Kidney (tissue), 14 donors: ENCODE results near the gene SCARB2. TPM values are rescaled to one million over a fixed set of nuclear protein-coding genes. Genes with fewer than 3 reads are reported as not detected.
A peak's percentile ranks its signal among the peaks of the same experiment; 100 is the strongest.

Experiments
- DNase-seq, 5 donors: peaks; one replicate each; pipeline ENCODE4 v3.0.0-alpha.2; 2013 to 2020
- FAIRE-seq: peaks from 2 replicates; lab custom pipeline; 2012; peaks lifted over from hg19 to GRCh38; lab: Jason Lieb, UNC
- H3K27ac ChIP-seq, 2 donors: one replicate each; pipeline ENCODE4 v1.7.0; 2013; ENCODE audit warnings: low read depth in 2 of 2, low read length in 2 of 2, inconsistent platforms in 1 of 2
- H3K27me3 ChIP-seq: one replicate; pipeline ENCODE4 v1.7.1; 2013; ENCODE audit warnings: low read length, inconsistent platforms; ENCODE audit not compliant: control insufficient read depth, insufficient read depth
- H3K36me3 ChIP-seq, 3 donors: one replicate each; pipeline versions ENCODE4 v1.7.0 to v1.7.1; 2013; ENCODE audit warnings: low read length in 3 of 3, control low read depth in 1 of 3, inconsistent platforms in 1 of 3; ENCODE audit not compliant: insufficient read depth in 3 of 3, control insufficient read depth in 2 of 3
- H3K4me1 ChIP-seq, 3 donors: one replicate each; pipeline versions ENCODE4 v1.7.0 to v1.7.1; 2013; ENCODE audit warnings: low read length in 3 of 3, inconsistent platforms in 1 of 3, low read depth in 1 of 3; ENCODE audit not compliant: control insufficient read depth in 2 of 3, insufficient read depth in 2 of 3
- H3K4me3 ChIP-seq, 3 donors: one replicate each; pipeline versions ENCODE4 v1.7.0 to v1.8.1; 2013; ENCODE audit warnings: low read length in 3 of 3, control low read depth in 1 of 3, inconsistent platforms in 1 of 3
- H3K9ac ChIP-seq, 3 donors: one replicate each; pipeline versions ENCODE4 v1.7.0 to v1.7.1; 2013; ENCODE audit warnings: low read length in 3 of 3, control low read depth in 1 of 3, inconsistent platforms in 1 of 3
- H3K9me3 ChIP-seq, 3 donors: one replicate each; pipeline versions ENCODE4 v1.7.0 to v1.7.1; 2013; ENCODE audit warnings: low read length in 3 of 3, control low read depth in 1 of 3, inconsistent platforms in 1 of 3; ENCODE audit not compliant: control insufficient read depth in 2 of 3, insufficient read depth in 1 of 3
- CTCF ChIP-seq: IDR thresholded peaks from 3 replicates; pipeline ENCODE4 v1.5.1; 2012; ENCODE audit warnings: mild to moderate bottlenecking, moderate library complexity, borderline replicate concordance; ENCODE audit not compliant: insufficient read depth; ENCODE audit errors: extremely low read depth
- intact Hi-C: fragments of 100-400 bp; cut with DNase I; formaldehyde crosslinking; loops from one replicate; pipeline ENCODE4 v1.11.1; 2022
- polyA plus RNA-seq: library from polyadenylated mRNA; stranded (reverse); fragments of 350-450 nt; fragmentation: Illumina TruSeq; extraction: RNeasy Lipid Tissue Mini Kit (QIAGEN cat#74804); gene quantifications from one replicate; pipeline ENCODE4 v1.2.3, GENCODE V29; 2014; ENCODE audit warnings: low read depth, low replicate concordance; ENCODE audit not compliant: insufficient read depth
- total RNA-seq: library from RNA; stranded (reverse); fragmentation: NEBNext Ultra II Directional; extraction: Animal tissue kit (Norgen Biotek cat#: 25700); gene quantifications from one replicate; pipeline ENCODE4 v1.2.1, GENCODE V29; 2021
- donor health status: control.
- donor health status: control.
- donor health status: control.
- donor health status: control.
- donor health status: control.
- donor health status: DM: yes; HTN: yes; CAD: no.
- donor health status: Normal renal cell carcinoma (clear cell type).

The SCARB2 gene
- total and polyA plus RNA-seq, 2 donors from 2014 or later = 75.5 to 151 TPM

- H3K4me3 ChIP-seq = no peak overlapping the region
- H3K27me3 ChIP-seq = no peaks in the 10 kb centered on the region
- no peaks in the 10 kb centered on the region for H3K9me3 ChIP-seq
- H3K27ac ChIP-seq = no peak overlapping the region
- H3K36me3 ChIP-seq = no peaks in the 10 kb centered on the region
- DNase-seq (no peak), FAIRE-seq (no peak)
- H3K9ac ChIP-seq = no peak overlapping the region
- TF ChIP-seq CTCF = no peak
- intact Hi-C loops = no loop called here
- peaks cover 6 to 38% (median 29%) of the 10 kb centered on the region in 3 donors for H3K4me1 ChIP-seq
Measured at GRCh38 chr4:76204936-76205335, 8.7 kb downstream of the SCARB2 start.

DNA sequence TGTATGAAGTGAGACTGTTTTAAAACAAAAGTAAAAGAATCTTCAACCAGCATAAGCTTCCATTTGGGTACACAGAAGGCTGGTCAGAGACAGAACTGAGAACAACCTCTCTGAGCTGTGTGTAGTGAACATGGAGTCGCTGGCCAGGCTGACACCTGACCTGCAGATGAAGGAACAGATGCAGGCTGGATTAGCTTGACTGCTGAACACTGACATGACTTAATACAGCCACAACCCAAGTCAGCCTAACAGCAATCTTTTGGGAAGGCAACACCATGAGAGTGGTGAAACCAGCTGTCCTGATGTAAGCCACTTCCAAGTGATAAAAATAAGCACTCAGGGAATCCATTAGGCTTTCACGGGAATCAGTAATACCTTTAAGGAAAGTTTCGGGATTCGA, 10.1 kb downstream of the SCARB2 start:
- FAIRE-seq = no peak

GRCh38 chr4:76201276-76201675, 12.3 kb downstream of the SCARB2 start:
- FAIRE-seq (no peak), DNase-seq (no peak)
- Histone ChIP-seq H3K27me3 (no peaks in the 10 kb centered on the region), H3K27ac (peak overlapping the region in 1 of 2 donors; percentile 36), H3K4me3 (no peak overlapping the region), H3K9me3 (no peaks in the 10 kb centered on the region), H3K36me3 (no peaks in the 10 kb centered on the region), H3K4me1 (peaks cover 27 to 55% (median 48%) of the 10 kb centered on the region in 3 donors), H3K9ac (no peak overlapping the region)
- TF ChIP-seq CTCF = no peak
- intact Hi-C loops = no loop called here

More for the DNA sequence above, 10.1 kb downstream of the SCARB2 start:
- Histone ChIP-seq H3K9me3 (no peaks in the 10 kb centered on the region), H3K36me3 (no peaks in the 10 kb centered on the region), H3K27me3 (no peaks in the 10 kb centered on the region), H3K4me3 (no peak overlapping the region), H3K27ac (no peak overlapping the region), H3K9ac (no peak overlapping the region), H3K4me1 (peaks cover 12 to 44% (median 32%) of the 10 kb centered on the region in 3 donors)
- no peak for TF ChIP-seq CTCF
- intact Hi-C loops = no loop called here
- no peak for DNase-seq

DNA sequence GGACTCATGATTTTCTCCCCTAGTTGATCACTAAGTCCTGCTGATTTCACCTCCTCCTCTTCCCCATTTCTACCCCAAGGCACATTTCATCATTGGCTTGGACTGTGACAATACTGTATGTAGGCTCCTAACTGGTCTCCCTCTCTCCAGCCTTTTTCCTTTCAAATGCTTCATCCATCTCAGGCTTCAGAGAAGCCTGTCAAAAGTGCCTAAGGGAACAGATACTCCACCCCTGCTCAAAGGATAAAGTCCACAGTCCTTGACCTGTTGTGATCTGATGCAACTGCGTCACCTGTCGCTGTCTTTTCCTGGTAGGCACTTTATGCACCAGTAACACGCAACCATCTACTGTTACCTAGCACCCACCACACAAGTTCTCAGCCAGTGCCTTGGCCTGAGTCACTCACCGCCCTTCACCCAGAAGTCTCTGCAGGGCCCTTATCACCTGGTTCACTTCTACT, 12.8 kb downstream of the SCARB2 start:
- H3K4me1 ChIP-seq = peaks cover 27 to 54% (median 47%) of the 10 kb centered on the region in 3 donors
- H3K36me3 ChIP-seq = no peaks in the 10 kb centered on the region
- TF ChIP-seq CTCF = no peak
- no peak overlapping the region for H3K4me3 ChIP-seq
- peak overlapping the region; percentile 75 to 84 for H3K27ac ChIP-seq
- H3K9ac ChIP-seq = no peak overlapping the region
- no peaks in the 10 kb centered on the region for H3K27me3 ChIP-seq
- FAIRE-seq = no peak
- H3K9me3 ChIP-seq = no peaks in the 10 kb centered on the region
- intact Hi-C loops = no loop called here
- DNase-seq = no peak
